A549 (cell line): ENCODE measurements around the gene CDH4. TPM values are rescaled to one million over a fixed set of nuclear protein-coding genes. Genes with fewer than 3 reads are reported as not detected.

Experiments
- ATAC-seq, 2 experiments: fragments of 200-7000 bp in 1 of 2; fragments of >200 bp in 1 of 2; cut with Nextera tagmentation in 1 of 2; cut with Tn5 transposase in 1 of 2; 3 replicates each; pipeline versions ENCODE4 v1.8.0 to v1.9.1; 2018 to 2020; ENCODE audit warnings: mild to moderate bottlenecking in 1 of 2, moderate library complexity in 1 of 2
- CTCF ChIA-PET: fragments of 300-600 bp; sonication (Branson Sonifier 250); formaldehyde crosslinking; extraction: SDS; loops from one replicate; lab custom pipeline; 2021; ENCODE audit warnings: antibody characterized with exemption, inconsistent platforms; lab: Yijun Ruan, JAX
- POLR2A ChIA-PET: fragments of 350-600 bp; formaldehyde crosslinking; extraction: SDS; loops from one replicate; lab custom pipeline; 2021; ENCODE audit warnings: antibody characterized with exemption, inconsistent platforms; lab: Yijun Ruan, JAX
- DNase-seq, 2 experiments: peaks; one replicate each; pipeline versions ENCODE4 v3.0.0 to v3.0.0-alpha.2; 2011 to 2016; ENCODE audit warnings: low read depth in 1 of 2, low spot score in 1 of 2
- FAIRE-seq: peaks from 2 replicates; lab custom pipeline; 2011; peaks lifted over from hg19 to GRCh38; lab: Jason Lieb, UNC
- H3K27ac ChIP-seq, 2 experiments: fragments of >200 bp; sonication (Bioruptor Twin); formaldehyde crosslinking; 3 replicates each; pipeline ENCODE4 v1.5.1; 2016 to 2017
- H3K4me1 ChIP-seq: fragments of >200 bp; sonication (Bioruptor Twin); formaldehyde crosslinking; 3 replicates; pipeline ENCODE4 v1.6.1; 2016
- H3K4me2 ChIP-seq: fragments of >200 bp; sonication (Bioruptor Twin); formaldehyde crosslinking; 3 replicates; pipeline ENCODE4 v1.6.1; 2016
- H3K4me3 ChIP-seq: fragments of >200 bp; sonication (Bioruptor Twin); formaldehyde crosslinking; 3 replicates; pipeline ENCODE4 v1.5.1; 2016
- H3K9me3 ChIP-seq: fragments of >200 bp; sonication (Bioruptor Twin); formaldehyde crosslinking; 3 replicates; pipeline ENCODE4 v1.6.1; 2016
- BCL3 ChIP-seq: fragments of >200 bp; sonication (Bioruptor Twin); formaldehyde crosslinking; IDR thresholded peaks from 3 replicates; pipeline ENCODE4 v1.6.1; 2016
- CEBPB ChIP-seq, 2 experiments: fragments of >200 bp in 1 of 2; sonication (Bioruptor Twin) in 1 of 2; formaldehyde crosslinking in 1 of 2; IDR thresholded peaks; 2 replicates each; pipeline ENCODE4 v1.6.1; 2012 to 2016
- CHD2 ChIP-seq: fragments of 150-350 bp; IDR thresholded peaks from 2 replicates; pipeline ENCODE4 v1.6.1; 2014; ENCODE audit warnings: low read length; ENCODE audit not compliant: partially characterized antibody
- CHD4 ChIP-seq: fragments of 200-600 bp; sonication (generic); IDR thresholded peaks from 2 replicates; pipeline ENCODE4 v1.6.1; 2016; ENCODE audit warnings: antibody characterized with exemption, mild to moderate bottlenecking, borderline replicate concordance
- EHF ChIP-seq: fragments of 250-450 bp; sonication (Bioruptor Pico); IDR thresholded peaks from 2 replicates; pipeline ENCODE4 v1.5.0; 2020; ENCODE audit warnings: mild to moderate bottlenecking
- EHMT2 ChIP-seq: fragments of 200-600 bp; sonication (generic); IDR thresholded peaks from 2 replicates; pipeline ENCODE4 v1.6.1; 2016; ENCODE audit warnings: antibody characterized with exemption, low read depth, mild to moderate bottlenecking, moderate library complexity
- EP300 ChIP-seq, 2 experiments: fragments of >200 bp; sonication (Bioruptor Twin); formaldehyde crosslinking; IDR thresholded peaks; 2 replicates in 1 of 2; 3 replicates in 1 of 2; pipeline ENCODE4 v1.6.1; 2016 to 2017
- FOSB ChIP-seq: fragments of 250-450 bp; sonication (Bioruptor Pico); IDR thresholded peaks from 2 replicates; pipeline ENCODE4 v1.5.0; 2020; ENCODE audit warnings: mild to moderate bottlenecking, moderate library complexity
- FOSL2 ChIP-seq, 2 experiments: fragments of 450-650 bp in 1 of 2; fragments of >200 bp in 1 of 2; sonication (Bioruptor Twin) in 1 of 2; formaldehyde crosslinking; IDR thresholded peaks; 2 replicates each; pipeline versions ENCODE4 v1.5.0 to v1.6.1; 2016 to 2020; ENCODE audit warnings: mild to moderate bottlenecking in 1 of 2, moderate library complexity in 1 of 2
- HDAC2 ChIP-seq: fragments of 200-600 bp; sonication (generic); IDR thresholded peaks from 2 replicates; pipeline ENCODE4 v1.6.1; 2016
- HES2 ChIP-seq: fragments of >200 bp; sonication (Bioruptor Twin); formaldehyde crosslinking; IDR thresholded peaks from 2 replicates; pipeline ENCODE4 v1.6.1; 2016
- HEYL ChIP-seq: fragments of 250-450 bp; sonication (Bioruptor Pico); IDR thresholded peaks from 2 replicates; pipeline ENCODE4 v1.8.0; 2021; ENCODE audit warnings: mild to moderate bottlenecking, moderate library complexity
- JUN ChIP-seq, 2 experiments: fragments of >200 bp; sonication (Bioruptor Twin); formaldehyde crosslinking; IDR thresholded peaks; 2 replicates in 1 of 2; 3 replicates in 1 of 2; pipeline ENCODE4 v1.6.1; 2016 to 2017
- MYC ChIP-seq: IDR thresholded peaks from 2 replicates; pipeline ENCODE4 v1.6.1; 2012; ENCODE audit warnings: mild to moderate bottlenecking, inconsistent platforms, low read length, improper control_type of control experiment, borderline replicate concordance
- NPAS2 ChIP-seq: fragments of 250-450 bp; sonication (Bioruptor Pico); IDR thresholded peaks from 2 replicates; pipeline ENCODE4 v1.8.0; 2022; ENCODE audit warnings: mild to moderate bottlenecking, moderate library complexity, borderline replicate concordance
- PHF8 ChIP-seq: fragments of 200-600 bp; sonication (generic); IDR thresholded peaks from 2 replicates; pipeline ENCODE4 v1.6.1; 2016; ENCODE audit warnings: low read depth, mild to moderate bottlenecking, antibody characterized with exemption, moderate library complexity, borderline replicate concordance
- POLR2A ChIP-seq: IDR thresholded peaks from 2 replicates; pipeline ENCODE4 v1.6.1; 2012; ENCODE audit warnings: mild to moderate bottlenecking, low read length
- POLR2AphosphoS2 ChIP-seq: conservative IDR thresholded peaks from 2 replicates; pipeline ENCODE4 v1.6.1; 2012; ENCODE audit warnings: low read length, improper control_type of control experiment, inconsistent platforms
- RCOR1 ChIP-seq: fragments of 150-350 bp; IDR thresholded peaks from 2 replicates; pipeline ENCODE4 v1.6.1; 2014; ENCODE audit warnings: antibody characterized with exemption, low read length, low read depth
- RFX5 ChIP-seq: fragments of 450-650 bp; IDR thresholded peaks from 2 replicates; pipeline ENCODE4 v1.7.1; 2014; ENCODE audit warnings: antibody characterized with exemption, mild to moderate bottlenecking, moderate library complexity
- SMC3 ChIP-seq: fragments of >200 bp; sonication (Bioruptor Twin); formaldehyde crosslinking; IDR thresholded peaks from 3 replicates; pipeline ENCODE4 v1.6.1; 2018; ENCODE audit warnings: inconsistent platforms
- USF2 ChIP-seq: fragments of 450-650 bp; IDR thresholded peaks from 2 replicates; pipeline ENCODE4 v1.6.1; 2014; ENCODE audit warnings: antibody characterized with exemption
- ZFP36 ChIP-seq: fragments of 450-650 bp; IDR thresholded peaks from 2 replicates; pipeline ENCODE4 v1.6.1; 2014; ENCODE audit warnings: borderline replicate concordance; ENCODE audit not compliant: partially characterized antibody
- WGBS: methylation state at CpG from one replicate; pipeline ENCODE4 v1.1.6; 2017; ENCODE audit errors: missing lambda C conversion rate; 5-methylcytosine and 5-hydroxymethylcytosine counted together
- polyA plus RNA-seq, 4 experiments: library from polyadenylated mRNA; depleted of rRNA in 3 of 4; stranded (reverse); fragments of >200 nt; fragmentation: RNase III in 1 of 4; extraction: RNeasy Plus Mini Kit Qiagen cat#74134 plus additional on column Dnase treatment in 1 of 4; gene quantifications; 2 replicates in 3 of 4; 3 replicates in 1 of 4; pipeline ENCODE4 v1.2.3, GENCODE V29; 2011 to 2017

Gene CDH4
- polyA plus RNA-seq, 2 of the 4 experiments (the other 2 are of a cell fraction): 3.4 to 10.3 TPM

- DNase-seq (no peak), FAIRE-seq (no peak), ATAC-seq (no peak)
- Histone ChIP-seq H3K4me3 (no peak overlapping the region), H3K9me3 (no peaks in the 10 kb centered on the region), H3K27ac (no peak overlapping the region), H3K4me2 (no peak overlapping the region)
- ChIA-PET POLR2A (no interaction called here), CTCF (no interaction called here)
- 79% methylated on average over 10 of the region's 10 CpGs for WGBS
- TF ChIP-seq USF2 (no peak), MYC (no peak), FOSL2 (IDR thresholded peaks at IDR 0.05) (no peak), FOSL2 (CRISPR knock-in tag; IDR thresholded peaks at IDR 0.05) (no peak), CEBPB (IDR thresholded peaks at IDR 0.05) (no peak), HEYL (CRISPR knock-in tag) (no peak), CHD4 (no peak), CHD2 (no peak)
- TF ChIP-seq, all 56 proteins: peak for 0
- H3K4me1 ChIP-seq: no peaks in the 10 kb centered on the region
Observed at GRCh38 chr20:61839223-61839911, 587.3 kb downstream of the CDH4 start.

GRCh38 chr20:61839912-61840778 is 588.1 kb downstream of the CDH4 start:
- TF ChIP-seq EHMT2 (no peak), NPAS2 (CRISPR knock-in tag) (no peak), RFX5 (no peak), ZFP36 (no peak), MYC (no peak), HEYL (CRISPR knock-in tag) (no peak), JUN (IDR thresholded peaks at IDR 0.05) (no peak), FOSB (CRISPR knock-in tag) (no peak), POLR2AphosphoS2 (no peak), FOSL2 (IDR thresholded peaks at IDR 0.05) (no peak), FOSL2 (CRISPR knock-in tag; IDR thresholded peaks at IDR 0.05) (no peak), HDAC2 (no peak), HES2 (no peak), POLR2A (no peak), PHF8 (no peak), EHF (CRISPR knock-in tag) (no peak), CEBPB (IDR thresholded peaks at IDR 0.05) (no peak), SMC3 (no peak), EP300 (IDR thresholded peaks at IDR 0.05) (no peak), BCL3 (no peak), RCOR1 (no peak)

More at GRCh38 chr20:61839912-61840778, 588.1 kb downstream of the CDH4 start:
- Histone ChIP-seq H3K27ac (no peak overlapping the region), H3K4me3 (no peak overlapping the region), H3K4me2 (no peak overlapping the region), H3K9me3 (no peaks in the 10 kb centered on the region), H3K4me1 (no peaks in the 10 kb centered on the region)
- POLR2A ChIA-PET: no interaction called here
- ATAC-seq (no peak), FAIRE-seq (no peak), DNase-seq (no peak)
- CTCF ChIA-PET: no interaction called here
- 77% methylated on average over 21 of the region's 26 CpGs for WGBS
